Measurements from ENCODE around the gene SOX12. TPM values are rescaled to one million over a fixed set of nuclear protein-coding genes. Genes with fewer than 3 reads are reported as not detected.

Gene SOX12
- total RNA-seq, 4 donors from 2014 or later, result 0.15 to 1.4 (median 0.65) TPM

DNA sequence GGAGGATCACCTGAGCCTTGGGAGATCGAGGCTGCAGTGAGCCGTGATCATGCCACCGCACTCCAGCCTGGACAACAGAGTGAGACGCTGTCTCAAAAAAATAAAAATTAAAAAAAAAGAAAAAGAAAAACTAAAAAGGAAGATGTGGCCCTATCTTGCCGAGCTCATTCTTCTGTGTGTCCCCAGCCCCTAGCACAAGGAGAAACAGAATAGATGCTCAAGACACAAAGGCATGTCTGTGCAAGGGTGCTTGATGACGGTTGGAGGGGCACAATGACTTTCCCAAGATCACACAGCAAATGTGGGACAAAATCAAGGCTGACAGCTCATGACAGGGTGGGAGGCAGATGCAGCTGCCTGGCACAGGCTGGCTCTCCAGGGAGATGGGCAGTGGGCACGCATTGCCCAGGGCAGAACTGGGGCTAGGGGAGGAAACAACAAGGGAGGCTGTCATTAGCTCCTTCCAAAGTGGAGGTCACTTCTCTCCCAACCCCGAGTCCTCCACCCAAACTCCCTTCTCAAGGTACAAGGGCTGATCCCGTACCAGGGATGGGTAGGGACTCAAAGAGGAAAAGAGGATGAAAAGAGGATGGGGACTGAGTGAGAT, 20.8 kb downstream of the SOX12 start:
- H3K4me1 ChIP-seq, result peaks cover 0 to 22% of the 10 kb centered on the region in 2 donors
- H3K4me3 ChIP-seq, result peak overlapping the region; percentile 67 to 83 (median 75)
- no peak for ATAC-seq
- H3K36me3 ChIP-seq, result no peaks in the 10 kb centered on the region
- in situ Hi-C loops (cut with MboI; ENCODE audit: low sequenced_read_pairs in 4 of 4) (no loop called here), intact Hi-C loops (cut with DNase I; ENCODE audit: low total_unique reads) (no loop called here)
- TF ChIP-seq, protein P1, sequence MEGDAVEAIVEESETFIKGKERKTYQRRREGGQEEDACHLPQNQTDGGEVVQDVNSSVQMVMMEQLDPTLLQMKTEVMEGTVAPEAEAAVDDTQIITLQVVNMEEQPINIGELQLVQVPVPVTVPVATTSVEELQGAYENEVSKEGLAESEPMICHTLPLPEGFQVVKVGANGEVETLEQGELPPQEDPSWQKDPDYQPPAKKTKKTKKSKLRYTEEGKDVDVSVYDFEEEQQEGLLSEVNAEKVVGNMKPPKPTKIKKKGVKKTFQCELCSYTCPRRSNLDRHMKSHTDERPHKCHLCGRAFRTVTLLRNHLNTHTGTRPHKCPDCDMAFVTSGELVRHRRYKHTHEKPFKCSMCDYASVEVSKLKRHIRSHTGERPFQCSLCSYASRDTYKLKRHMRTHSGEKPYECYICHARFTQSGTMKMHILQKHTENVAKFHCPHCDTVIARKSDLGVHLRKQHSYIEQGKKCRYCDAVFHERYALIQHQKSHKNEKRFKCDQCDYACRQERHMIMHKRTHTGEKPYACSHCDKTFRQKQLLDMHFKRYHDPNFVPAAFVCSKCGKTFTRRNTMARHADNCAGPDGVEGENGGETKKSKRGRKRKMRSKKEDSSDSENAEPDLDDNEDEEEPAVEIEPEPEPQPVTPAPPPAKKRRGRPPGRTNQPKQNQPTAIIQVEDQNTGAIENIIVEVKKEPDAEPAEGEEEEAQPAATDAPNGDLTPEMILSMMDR (IDR thresholded peaks at IDR 0.05 in 4 of 5, conservative IDR thresholded peaks at IDR 0.05 in 1 of 5), result no peak
- TF ChIP-seq POLR2A (IDR thresholded peaks at IDR 0.05), result no peak
- DNase-seq, result no peak
- peaks cover 6 to 27% (median 12%) of the 10 kb centered on the region in 3 donors for H3K27me3 ChIP-seq
- H3K27ac ChIP-seq, result peak overlapping the region in 2 of 4 donors; percentile 65 to 71
- no peaks in the 10 kb centered on the region for H3K9me3 ChIP-seq

DNA sequence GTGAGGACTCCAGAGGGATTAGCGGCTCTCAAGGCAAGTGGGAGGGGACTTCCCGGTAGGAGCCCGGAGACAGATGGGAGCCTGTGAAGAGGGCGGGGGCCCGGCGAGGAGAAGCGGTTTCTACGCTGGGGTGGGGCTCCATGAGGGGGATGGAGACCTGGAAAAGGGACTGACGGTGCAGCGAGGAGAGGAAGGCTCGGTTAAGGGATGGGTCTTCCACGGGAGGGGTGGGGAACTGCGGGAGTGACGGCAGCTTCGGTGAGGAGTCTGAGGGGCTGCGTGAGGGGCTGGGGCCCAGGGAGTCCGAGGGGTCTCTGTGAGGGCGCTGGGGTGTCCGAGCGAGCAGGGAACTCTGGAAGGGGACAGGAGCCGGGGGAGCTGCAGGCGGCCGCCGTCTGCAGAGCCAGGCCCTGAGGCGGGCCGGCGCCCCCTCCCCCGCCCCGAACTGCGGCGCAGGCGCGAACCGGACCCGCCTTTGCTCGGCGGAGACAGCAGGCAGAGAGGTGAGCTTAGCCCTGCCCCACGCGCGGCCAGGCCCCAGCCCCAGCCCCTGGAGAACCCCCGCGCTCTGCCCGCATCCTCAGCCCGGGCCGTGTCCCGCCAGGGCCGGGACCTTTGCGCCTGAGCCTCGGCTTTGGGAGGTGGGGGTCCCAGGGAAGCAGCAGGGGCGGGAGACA, 21.4 kb downstream of the SOX12 start, which contains the start of gene NRSN2:
TSS of gene NRSN2 (plus strand) at position 472 of the 677 bp plus-strand sequence. CDS start 2,533 bp downstream, outside the sequence.
- H3K4me1 ChIP-seq, result peaks cover 0 to 22% of the 10 kb centered on the region in 2 donors
- DNase-seq (no peak), ATAC-seq (no peak)
- H3K4me3 ChIP-seq, result peak within 1 kb of the TSS; percentile 67 to 83 (median 75)
- H3K9me3 ChIP-seq, result no peaks in the 10 kb centered on the region
- in situ Hi-C loops (cut with MboI; ENCODE audit: low sequenced_read_pairs in 4 of 4) (no loop called here), intact Hi-C loops (cut with DNase I; ENCODE audit: low total_unique reads) (no loop called here)
- H3K27ac ChIP-seq, result peak within 1 kb of the TSS; percentile 65 to 78 (median 73)
- TF ChIP-seq, protein P1 (IDR thresholded peaks at IDR 0.05 in 4 of 5, conservative IDR thresholded peaks at IDR 0.05 in 1 of 5), result no peak
- TF ChIP-seq POLR2A (IDR thresholded peaks at IDR 0.05), result no peak
- peaks cover 6 to 27% (median 12%) of the 10 kb centered on the region in 3 donors for H3K27me3 ChIP-seq
- no peaks in the 10 kb centered on the region for H3K36me3 ChIP-seq

DNA sequence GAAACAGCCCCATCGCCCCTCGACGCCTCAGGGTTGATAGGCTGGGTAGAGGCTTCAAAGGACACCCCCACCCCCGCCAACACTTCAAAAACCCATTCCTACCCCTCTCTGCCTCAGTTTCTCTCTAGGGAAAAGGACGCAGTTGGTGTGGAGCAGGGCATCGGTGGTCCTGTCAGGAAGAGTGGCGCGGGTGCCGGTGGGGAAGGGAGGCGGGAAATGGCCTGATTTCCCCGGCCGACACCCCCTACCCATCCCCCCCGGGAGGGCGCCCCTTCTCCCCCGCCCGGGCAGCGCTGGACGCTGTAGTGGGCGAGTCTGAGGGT, 21.9 kb downstream of the SOX12 start:
- peak overlapping the region; percentile 65 to 78 (median 73) for H3K27ac ChIP-seq
- H3K4me1 ChIP-seq, result peaks cover 0 to 22% of the 10 kb centered on the region in 2 donors
- peak overlapping the region; percentile 67 to 83 (median 75) for H3K4me3 ChIP-seq
- in situ Hi-C loops (cut with MboI; ENCODE audit: low sequenced_read_pairs in 4 of 4) (no loop called here), intact Hi-C loops (cut with DNase I; ENCODE audit: low total_unique reads) (no loop called here)
- peaks cover 6 to 27% (median 12%) of the 10 kb centered on the region in 3 donors for H3K27me3 ChIP-seq
- TF ChIP-seq POLR2A (IDR thresholded peaks at IDR 0.05), result no peak
- TF ChIP-seq, protein P1 (IDR thresholded peaks at IDR 0.05 in 4 of 5, conservative IDR thresholded peaks at IDR 0.05 in 1 of 5), result no peak
- DNase-seq, result no peak
- H3K9me3 ChIP-seq, result no peaks in the 10 kb centered on the region
- no peaks in the 10 kb centered on the region for H3K36me3 ChIP-seq
- no peak for ATAC-seq

- DNase-seq, result peak; percentile 62 to 72
- Histone ChIP-seq H3K9me3 (no peaks in the 10 kb centered on the region), H3K27me3 (peaks cover 6 to 27% (median 12%) of the 10 kb centered on the region in 3 donors), H3K4me3 (peak overlapping the region; percentile 67 to 83 (median 75)), H3K4me1 (peaks cover 0 to 22% of the 10 kb centered on the region in 2 donors), H3K27ac (peak overlapping the region; percentile 65 to 78 (median 73)), H3K36me3 (no peaks in the 10 kb centered on the region)
- in situ Hi-C loops (cut with MboI; ENCODE audit: low sequenced_read_pairs in 4 of 4), result no loop called here
- TF ChIP-seq, protein P1 (IDR thresholded peaks at IDR 0.05 in 4 of 5, conservative IDR thresholded peaks at IDR 0.05 in 1 of 5), result no peak
- peak in 1 of 2 donors; percentile 37 for TF ChIP-seq POLR2A (IDR thresholded peaks at IDR 0.05)
- ATAC-seq, result peak; percentile 60 to 70
- intact Hi-C loops (cut with DNase I; ENCODE audit: low total_unique reads), result no loop called here
These were observed 22.5 kb downstream of the SOX12 start for GRCh38 chr20:347640-348484.
